ENCODE data around the gene LENG8.

The LENG8 gene

GRCh38 chr19:54460230-54461005, 11.4 kb downstream of the LENG8 start:
- ChIA-PET POLR2A (ENCODE audit: low non-redundant PET) (interaction anchor here (1.3 kb wide), 1 partner anchor 11 kb away, joined by 6 read pairs; the partner anchor contains the start of gene LENG8), CTCF (interaction anchor here (1.1 kb wide), 1 partner anchor 9 kb away, joined by 4 read pairs; no protein-coding TSS in a partner anchor)
- DNase-seq (ENCODE audit: low spot score): no peak
- TF ChIP-seq, protein P1, sequence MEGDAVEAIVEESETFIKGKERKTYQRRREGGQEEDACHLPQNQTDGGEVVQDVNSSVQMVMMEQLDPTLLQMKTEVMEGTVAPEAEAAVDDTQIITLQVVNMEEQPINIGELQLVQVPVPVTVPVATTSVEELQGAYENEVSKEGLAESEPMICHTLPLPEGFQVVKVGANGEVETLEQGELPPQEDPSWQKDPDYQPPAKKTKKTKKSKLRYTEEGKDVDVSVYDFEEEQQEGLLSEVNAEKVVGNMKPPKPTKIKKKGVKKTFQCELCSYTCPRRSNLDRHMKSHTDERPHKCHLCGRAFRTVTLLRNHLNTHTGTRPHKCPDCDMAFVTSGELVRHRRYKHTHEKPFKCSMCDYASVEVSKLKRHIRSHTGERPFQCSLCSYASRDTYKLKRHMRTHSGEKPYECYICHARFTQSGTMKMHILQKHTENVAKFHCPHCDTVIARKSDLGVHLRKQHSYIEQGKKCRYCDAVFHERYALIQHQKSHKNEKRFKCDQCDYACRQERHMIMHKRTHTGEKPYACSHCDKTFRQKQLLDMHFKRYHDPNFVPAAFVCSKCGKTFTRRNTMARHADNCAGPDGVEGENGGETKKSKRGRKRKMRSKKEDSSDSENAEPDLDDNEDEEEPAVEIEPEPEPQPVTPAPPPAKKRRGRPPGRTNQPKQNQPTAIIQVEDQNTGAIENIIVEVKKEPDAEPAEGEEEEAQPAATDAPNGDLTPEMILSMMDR (conservative IDR thresholded peaks at IDR 0.05; ENCODE audit: low read depth): no peak
- H3K27ac ChIP-seq: peak overlapping the region; percentile 99

DNA sequence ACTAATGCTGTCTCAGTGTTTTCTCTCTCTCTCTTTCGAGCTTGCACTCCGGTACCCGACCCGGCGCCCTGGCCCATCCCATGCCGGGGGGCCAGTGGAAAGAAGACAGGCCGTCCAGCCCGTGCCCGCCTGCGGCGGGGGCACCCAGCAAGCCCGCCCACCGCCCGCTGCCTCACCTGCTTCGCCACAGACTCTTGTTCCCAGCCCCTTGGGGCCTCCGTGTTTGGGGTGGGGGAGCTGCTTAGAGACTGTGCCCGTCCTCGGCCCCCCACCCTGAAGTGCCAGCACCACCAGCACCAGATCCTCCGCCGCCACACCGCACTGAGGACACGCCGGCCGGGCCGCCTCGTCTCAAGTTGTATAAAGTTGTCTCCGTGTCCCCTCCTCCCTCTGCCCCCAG, 12.2 kb downstream of the LENG8 start:
- TF ChIP-seq, protein P1 (conservative IDR thresholded peaks at IDR 0.05; ENCODE audit: low read depth): no peak
- H3K27ac ChIP-seq: peak overlapping the region; percentile 99
- POLR2A ChIA-PET (ENCODE audit: low non-redundant PET): interaction anchor here (1.1 kb wide), 1 partner anchor 23 kb away, joined by 5 read pairs; no protein-coding TSS in a partner anchor
- CTCF ChIA-PET: no interaction called here
- DNase-seq (ENCODE audit: low spot score): no peak

- TF ChIP-seq, protein P1 (conservative IDR thresholded peaks at IDR 0.05; ENCODE audit: low read depth): no peak
- ChIA-PET POLR2A (ENCODE audit: low non-redundant PET) (interaction anchor here (1.1 kb wide), 1 partner anchor 23 kb away, joined by 5 read pairs; no protein-coding TSS in a partner anchor), CTCF (interaction anchor here (1.5 kb wide), 1 partner anchor 12 kb away, joined by 5 read pairs; the partner anchor contains the start of gene CDC42EP5)
- peak overlapping the region; percentile 99 for H3K27ac ChIP-seq
- no peak for DNase-seq (ENCODE audit: low spot score)
Measured at GRCh38 chr19:54461613-54462012, 12.6 kb downstream of the LENG8 start.

DNA sequence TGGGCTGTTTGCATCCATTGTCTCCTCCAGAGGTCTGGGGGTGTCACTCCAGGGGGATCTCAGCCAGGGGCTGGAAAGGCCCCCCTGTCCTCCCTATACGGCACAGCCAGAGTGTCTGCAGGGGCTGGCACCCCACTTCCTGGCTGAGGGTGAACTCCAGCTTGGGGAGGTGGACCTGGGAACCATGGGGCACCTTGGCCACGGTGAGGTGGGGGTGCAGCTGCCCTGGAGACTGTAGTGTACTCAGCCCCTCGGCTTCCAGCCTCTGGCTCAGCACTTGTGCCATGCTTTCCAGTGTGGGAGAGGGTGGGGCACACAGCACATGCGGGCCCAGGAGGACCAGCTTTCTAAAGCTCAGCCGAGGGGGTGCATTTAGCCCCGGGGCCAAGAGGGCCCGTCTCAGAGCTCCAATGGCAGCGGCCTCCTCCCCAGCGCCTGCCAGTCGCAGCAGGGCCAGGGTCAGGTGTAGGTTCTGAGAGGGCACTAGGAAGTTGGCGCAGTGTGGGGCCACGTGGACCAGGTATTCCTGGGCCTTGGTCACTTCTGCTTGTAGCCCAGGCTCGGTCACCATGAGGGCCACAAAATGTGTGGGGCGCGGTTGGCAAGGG, 13.2 kb downstream of the LENG8 start:
- TF ChIP-seq, protein P1 (conservative IDR thresholded peaks at IDR 0.05; ENCODE audit: low read depth): no peak
- peak overlapping the region; percentile 99 for H3K27ac ChIP-seq
- ChIA-PET POLR2A (ENCODE audit: low non-redundant PET) (interaction anchor here (0.6 to 1.1 kb wide), 2 partner anchors 13 to 24 kb away, joined by 3 to 5 read pairs; partner anchors contain the start of gene LENG8), CTCF (interaction anchor here (0.5 to 1.5 kb wide), 2 partner anchors 11 to 16 kb away, joined by 3 to 5 read pairs; partner anchors contain the start of gene CDC42EP5)
- DNase-seq (ENCODE audit: low spot score): no peak

DNA sequence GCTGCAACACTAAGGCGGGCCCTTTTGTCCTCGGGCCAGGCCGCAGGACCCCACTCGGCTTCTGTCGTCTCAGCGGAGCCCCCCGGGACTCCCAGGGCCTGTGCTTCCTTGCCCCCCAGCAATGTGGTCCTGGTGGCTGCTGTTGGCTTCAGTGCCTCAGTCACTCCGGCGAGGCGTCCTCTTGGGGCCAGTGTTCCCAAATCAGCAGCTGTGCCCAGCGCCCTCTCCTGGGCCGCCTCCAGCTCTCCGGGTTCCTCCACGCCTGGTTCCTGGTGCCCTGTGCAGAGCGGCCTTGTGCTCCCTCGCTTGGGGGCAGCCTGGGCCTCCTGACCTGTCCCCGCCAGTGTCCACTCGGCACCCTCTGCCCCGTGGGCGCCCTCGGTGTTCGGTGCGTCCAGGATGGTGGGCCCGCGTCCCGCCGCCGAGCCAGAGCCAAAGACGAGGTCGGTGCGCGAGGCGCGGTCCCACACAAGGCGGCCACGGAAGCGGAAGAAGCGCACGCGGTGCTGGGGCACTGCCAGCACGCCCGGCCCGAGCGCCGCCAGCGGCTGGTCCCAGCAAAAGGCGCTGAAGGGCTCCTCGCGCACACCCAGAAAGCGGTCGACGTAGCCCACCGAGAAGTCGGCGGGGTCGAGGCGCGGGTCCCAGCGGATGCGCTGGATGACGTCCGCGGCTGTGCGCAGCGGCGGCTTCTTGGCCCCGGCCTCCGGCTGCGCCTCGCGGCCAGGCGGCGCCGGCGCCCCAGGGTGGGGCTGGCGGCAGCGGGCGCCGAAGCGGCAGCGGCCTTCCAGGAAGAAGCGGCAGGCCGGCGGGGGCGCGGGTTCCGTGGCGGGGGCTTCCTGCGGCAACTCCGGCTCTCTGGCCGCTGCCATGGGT, 13.9 kb downstream of the LENG8 start:
- CTCF ChIA-PET: interaction anchor here (0.5 to 1.5 kb wide), 2 partner anchors 10 to 15 kb away, joined by 3 to 5 read pairs; partner anchors contain the start of gene CDC42EP5
- H3K27ac ChIP-seq: peak overlapping the region; percentile 99
- TF ChIP-seq, protein P1 (conservative IDR thresholded peaks at IDR 0.05; ENCODE audit: low read depth): peak; percentile 56
- POLR2A ChIA-PET (ENCODE audit: low non-redundant PET): interaction anchor here (0.6 to 1.0 kb wide), 2 partner anchors 10 to 14 kb away, joined by 3 to 4 read pairs; partner anchors contain the start of genes CDC42EP5 and LENG8
- DNase-seq (ENCODE audit: low spot score): no peak

Data from RWPE1 (cell line).